Measurements from ENCODE around the gene PECR. TPM values are rescaled to one million over a fixed set of nuclear protein-coding genes. Genes with fewer than 3 reads are reported as not detected.

PECR gene
- total and polyA plus RNA-seq, 10 of the 15 experiments (the other 5 are each of a cell fraction or from before 2014, with no cell fraction given) = 7.6 to 37.4 (median 25.7) TPM

- no peak for TF ChIP-seq WRNIP1 (IDR thresholded peaks at IDR 0.05; ENCODE audit: borderline replicate concordance, low read depth, low read length)
- TF ChIP-seq POU2F2 (IDR thresholded peaks at IDR 0.05; ENCODE audit: borderline replicate concordance, low read depth, low read length) = no peak
- TF ChIP-seq RBBP5 (conservative IDR thresholded peaks at IDR 0.05) = no peak
Measured at GRCh38 chr2:216094701-216095100, 13.1 kb upstream of the PECR start (continued).

GRCh38 chr2:216092646-216093045 is 11.0 kb upstream of the PECR start:
- FAIRE-seq (no peak), DNase-seq (ENCODE audit: low read depth, low spot score) (no peak), ATAC-seq (no peak)
- H3K79me2 ChIP-seq (ENCODE audit: control insufficient read depth, insufficient read depth, low read length) = no peaks in the 10 kb centered on the region
- CTCF ChIA-PET = interaction anchor here (0.5 to 2.0 kb wide), 8 partner anchors 8 to 357 kb away, joined by 3 to 9 read pairs (median 4); partner anchors contain the start of gene XRCC5
- H3K9ac ChIP-seq (ENCODE audit: control insufficient read depth, insufficient read depth, low read length) = no peak overlapping the region
- H3K9me3 ChIP-seq (replicated peaks; ENCODE audit: control insufficient read depth, insufficient read depth, low read length) = no peaks in the 10 kb centered on the region; the same call in 2 of the 3 replicates
- SMC1A ChIA-PET (ENCODE audit: uncharacterized antibody, unreplicated experiment) = interaction anchor here (1.8 to 3.6 kb wide), 3 partner anchors 11 to 59 kb away, joined by 4 to 18 read pairs (median 11); no protein-coding TSS in a partner anchor
- no peak overlapping the region for H2AFZ ChIP-seq (ENCODE audit: control insufficient read depth, low read depth, low read length)
- no peak overlapping the region for H3K4me2 ChIP-seq (ENCODE audit: control insufficient read depth, insufficient read depth)
- in situ Hi-C loops (cut with MboI) (no loop called here), intact Hi-C loops (cut with micrococcal nuclease; ENCODE audit: unreplicated experiment) (no loop called here)
- POLR2A ChIA-PET = interaction anchor here (1.1 to 3.9 kb wide), 4 partner anchors 9 to 11 kb away, joined by 3 to 15 read pairs (median 6); partner anchors contain the start of genes PECR and TMEM169
- BruUV-seq (replicated peaks) = no TSS peak
- WGBS (ENCODE audit: insufficient coverage, insufficient replicate concordance, low lambda C conversion rate, missing lambda C conversion rate) = 69% methylated on average over 2 of the region's 2 CpGs
- no peaks in the 10 kb centered on the region for H3K36me3 ChIP-seq (ENCODE audit: control insufficient read depth in 2 of 2, insufficient read depth in 2 of 2, low read length in 1 of 2)
- no peak overlapping the region for H3K4me3 ChIP-seq
- H4K20me1 ChIP-seq (ENCODE audit: control insufficient read depth, insufficient read depth) = no peaks in the 10 kb centered on the region
- RAD21 ChIA-PET (ENCODE audit: unreplicated experiment) = interaction anchor here (1.6 kb wide), 1 partner anchor 36 kb away, joined by 4 read pairs; no protein-coding TSS in a partner anchor
- H3K27me3 ChIP-seq (replicated peaks in 1 of 2; ENCODE audit: control insufficient read depth in 2 of 2, insufficient read depth in 2 of 2, low read length in 1 of 2) = no peaks in the 10 kb centered on the region
- no peak overlapping the region for H3K27ac ChIP-seq (ENCODE audit: control insufficient read depth, insufficient read depth)
- H3K4me1 ChIP-seq (ENCODE audit: control insufficient read depth, insufficient read depth, low read length) = peaks cover 15% of the 10 kb centered on the region
- TF ChIP-seq CREM (IDR thresholded peaks at IDR 0.05; ENCODE audit: low read depth) (no peak), BRCA1 (IDR thresholded peaks at IDR 0.05; ENCODE audit: low read depth, low read length) (no peak), MLLT1 (IDR thresholded peaks at IDR 0.05) (no peak), TCF7 (IDR thresholded peaks at IDR 0.05; ENCODE audit: borderline replicate concordance) (no peak), TCF3 (IDR thresholded peaks at IDR 0.05; ENCODE audit: borderline replicate concordance, insufficient read depth, low read depth, low read length) (no peak), RBBP5 (conservative IDR thresholded peaks at IDR 0.05) (no peak), TCF12 (IDR thresholded peaks at IDR 0.05; ENCODE audit: low read depth, low read length) (no peak), ATF3 (IDR thresholded peaks at IDR 0.05; ENCODE audit: borderline replicate concordance, extremely low read depth, low read depth, low read length) (no peak), CEBPB (IDR thresholded peaks at IDR 0.05; ENCODE audit: borderline replicate concordance in 1 of 2, low read depth in 2 of 2, low read length in 2 of 2) (no peak), RB1 (IDR thresholded peaks at IDR 0.05; ENCODE audit: borderline replicate concordance) (no peak), ZBTB4 (CRISPR knock-in tag; IDR thresholded peaks at IDR 0.05) (no peak), ZNF622 (IDR thresholded peaks at IDR 0.05) (no peak), HSF1 (IDR thresholded peaks at IDR 0.05; ENCODE audit: low read depth, low read length) (no peak), HDGF (IDR thresholded peaks at IDR 0.05) (no peak), SPI1 (IDR thresholded peaks at IDR 0.05; ENCODE audit: borderline replicate concordance, insufficient read depth, low read depth, low read length) (no peak)

Data from GM12878 (cell line).